ENCODE measurements around the gene JMJD6.

JMJD6 gene

DNA sequence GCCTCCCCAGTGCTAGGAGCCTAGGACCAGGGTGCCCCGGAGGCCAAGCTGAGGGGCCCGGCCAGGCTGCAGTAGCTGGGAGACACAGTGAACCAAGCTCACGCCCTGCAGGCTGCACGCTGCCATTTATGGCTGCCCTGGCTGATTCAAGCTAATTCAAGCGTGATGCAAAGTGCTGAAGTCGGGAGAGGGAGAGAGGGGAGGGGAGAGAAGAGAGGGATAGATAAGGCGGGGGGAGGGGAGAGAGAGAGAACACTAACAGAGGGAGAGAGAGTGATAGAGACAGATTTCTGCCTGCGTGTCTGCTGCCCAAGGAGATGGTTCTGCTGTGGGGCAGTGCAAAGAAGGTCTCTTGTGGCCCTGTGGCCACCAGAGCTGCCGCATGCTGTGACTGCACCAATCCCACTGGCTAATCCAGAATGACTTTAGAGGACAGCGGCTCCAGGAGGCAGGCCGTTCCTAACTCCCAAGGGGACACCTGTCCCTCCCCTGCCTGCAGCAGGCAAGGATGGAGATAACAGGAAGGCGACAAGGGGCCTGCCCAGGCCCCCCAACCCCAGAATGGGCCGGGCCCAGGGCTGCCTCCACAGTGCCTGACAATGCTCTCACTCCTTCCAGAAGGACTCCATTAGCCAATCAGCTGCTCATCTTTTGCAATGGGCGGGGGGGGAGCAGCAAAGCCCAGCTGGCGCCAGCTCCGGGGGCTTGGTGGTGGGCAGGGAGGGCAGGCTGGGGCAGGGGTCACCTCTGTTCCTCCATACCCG is 28.5 kb downstream of the JMJD6 start:
- DNase-seq, result no peak

DNA sequence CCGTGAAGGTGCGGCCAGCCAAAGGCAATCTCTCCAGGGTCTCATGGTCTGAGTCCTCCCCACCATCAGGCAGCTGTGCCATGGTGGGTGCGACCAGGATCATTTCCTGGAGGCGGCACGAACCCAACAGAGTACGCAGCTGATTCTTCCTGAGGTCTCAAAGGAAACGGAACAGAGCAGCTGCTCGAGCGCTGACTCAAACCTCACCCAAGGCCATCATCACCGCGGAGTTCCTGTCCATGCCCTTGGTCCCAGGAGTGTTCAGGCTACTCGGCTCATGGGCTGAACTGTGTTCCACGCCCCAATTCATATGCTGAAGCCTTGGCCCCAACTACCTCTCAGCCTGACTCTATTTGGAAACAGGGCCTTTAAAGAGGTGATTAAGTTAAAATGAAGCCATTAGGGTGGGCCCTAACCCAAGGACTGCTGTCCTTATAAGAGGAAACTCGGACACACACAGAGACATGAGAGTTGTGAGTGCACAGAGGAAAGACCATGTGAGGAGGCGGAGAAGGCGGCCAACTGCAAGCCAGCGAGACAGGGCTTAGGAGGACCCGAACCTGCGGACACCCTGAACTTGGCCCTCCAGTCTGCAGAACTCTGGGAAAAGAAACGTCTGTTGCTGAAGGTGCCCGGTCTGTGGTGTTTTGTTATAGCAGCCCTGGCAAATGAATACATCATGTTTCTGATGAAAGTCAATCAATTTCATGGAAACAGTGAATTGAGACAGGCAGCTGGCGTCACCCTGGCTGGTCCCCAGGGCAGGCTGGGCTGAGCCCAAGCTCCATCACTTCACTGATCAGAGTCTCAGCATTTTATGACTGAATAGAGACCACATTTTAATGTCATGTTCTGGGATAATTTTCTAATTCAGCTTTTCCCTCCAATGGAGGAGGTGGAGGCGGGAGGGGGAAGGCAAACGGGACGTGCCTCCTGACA is 29.4 kb downstream of the JMJD6 start:
- DNase-seq, result no peak

DNA sequence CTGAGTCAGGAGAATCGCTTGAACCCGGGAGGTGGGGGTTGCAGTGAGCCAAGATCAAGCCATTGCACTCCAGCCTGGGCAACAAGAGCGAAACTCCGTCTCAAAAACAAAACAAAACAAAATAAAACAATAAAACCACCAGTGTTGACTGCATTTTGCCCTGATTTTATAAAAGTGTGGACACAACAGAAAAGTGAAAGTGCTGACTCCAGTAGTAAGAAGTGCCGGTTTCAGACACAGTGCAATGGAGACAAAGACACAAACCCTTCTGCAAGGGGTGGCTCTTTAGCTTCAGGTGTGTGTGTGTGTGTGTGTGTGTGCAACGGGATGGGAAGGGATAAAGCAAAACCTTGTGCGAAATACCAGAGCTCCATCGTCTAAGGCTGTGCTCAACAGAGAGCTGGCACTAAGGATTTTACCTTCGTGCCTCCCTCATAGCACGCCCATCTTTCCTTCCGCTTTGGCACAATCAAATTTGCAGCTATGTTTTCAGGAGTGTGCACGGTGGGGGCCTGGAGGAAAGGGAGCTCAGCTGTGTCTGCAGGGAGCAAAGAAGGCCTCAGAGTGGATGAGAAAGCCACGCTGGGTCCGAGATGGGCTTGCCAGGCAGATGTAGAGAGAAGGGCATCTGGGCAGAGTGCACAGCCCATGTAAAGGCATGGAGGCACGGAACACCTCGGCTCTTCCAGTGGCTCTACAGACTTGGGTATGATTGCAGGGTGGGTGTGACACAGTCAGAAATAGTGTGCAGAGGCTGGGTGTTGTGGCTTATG is 31.2 kb downstream of the JMJD6 start:
- DNase-seq, result no peak

DNA sequence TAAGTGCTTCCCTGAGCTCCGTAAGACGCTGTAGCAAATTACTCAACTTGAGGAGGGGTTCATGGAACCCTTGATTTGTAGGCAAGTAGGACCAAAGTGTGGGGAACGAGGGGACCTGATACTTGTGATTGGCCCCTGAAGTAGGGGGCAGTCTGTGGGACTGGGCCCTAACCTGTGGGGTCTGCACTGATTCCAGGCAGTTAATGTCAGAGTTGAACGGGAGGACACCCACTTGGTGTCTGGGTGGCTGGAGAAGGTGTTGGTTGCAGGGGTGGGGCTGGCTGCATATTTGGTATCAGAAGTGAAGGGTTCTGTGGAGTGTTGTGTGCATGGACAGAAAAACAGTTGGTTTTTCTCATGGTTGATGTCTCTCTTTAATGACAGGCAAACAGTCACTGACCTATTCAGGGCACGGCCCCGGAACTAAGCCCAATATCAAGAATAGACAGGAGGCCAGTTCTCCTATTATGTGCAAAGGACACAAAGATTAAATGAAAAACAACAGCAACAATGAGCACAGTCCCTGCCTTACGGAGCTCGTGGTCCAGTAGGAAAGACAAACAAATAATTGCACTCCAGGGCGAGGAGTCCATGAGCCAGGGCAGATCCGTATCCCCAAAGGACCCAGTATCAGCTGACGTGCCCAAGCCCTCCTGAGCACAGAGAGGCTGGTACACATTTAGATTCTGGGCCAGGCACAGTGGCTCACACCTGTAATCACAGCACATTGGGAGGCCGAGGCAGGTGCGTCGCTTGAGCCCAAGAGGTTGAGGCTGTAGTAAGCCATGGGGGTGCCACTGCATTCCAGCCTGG is 34.8 kb downstream of the JMJD6 start:
- DNase-seq, result no peak

DNA sequence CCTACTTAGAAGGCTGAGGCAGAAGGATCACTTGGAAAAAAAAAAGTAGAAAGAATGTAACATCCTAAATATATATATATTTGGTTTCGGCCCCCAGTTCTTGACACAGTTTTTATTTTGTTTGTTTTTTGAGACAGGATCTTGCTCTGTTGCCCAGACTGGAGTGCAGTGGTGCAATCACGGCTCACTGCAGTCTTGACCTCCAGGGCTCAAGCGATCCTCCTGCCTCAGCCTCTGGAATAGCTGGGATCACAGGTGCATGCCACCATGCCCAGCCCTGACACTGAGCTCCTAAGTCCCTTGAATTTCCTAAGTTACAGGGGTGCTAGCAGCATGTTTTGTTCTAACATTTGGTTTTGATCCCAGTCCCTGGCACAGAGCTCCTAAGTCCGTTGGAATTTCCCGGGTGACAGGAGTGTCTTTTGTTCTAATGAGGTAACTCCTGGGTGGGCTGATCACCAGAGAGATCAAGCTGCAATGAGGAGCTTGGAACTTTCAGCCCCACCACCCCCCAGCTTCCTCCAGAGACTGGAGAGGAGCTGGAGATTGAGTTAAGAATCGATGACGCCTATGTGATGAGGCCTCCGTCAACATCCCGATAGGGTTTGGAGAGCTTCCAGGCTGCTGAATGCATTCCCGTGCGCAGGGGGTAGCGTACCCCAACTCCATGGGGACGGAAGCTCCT is 35.7 kb downstream of the JMJD6 start:
- DNase-seq, result no peak

DNA sequence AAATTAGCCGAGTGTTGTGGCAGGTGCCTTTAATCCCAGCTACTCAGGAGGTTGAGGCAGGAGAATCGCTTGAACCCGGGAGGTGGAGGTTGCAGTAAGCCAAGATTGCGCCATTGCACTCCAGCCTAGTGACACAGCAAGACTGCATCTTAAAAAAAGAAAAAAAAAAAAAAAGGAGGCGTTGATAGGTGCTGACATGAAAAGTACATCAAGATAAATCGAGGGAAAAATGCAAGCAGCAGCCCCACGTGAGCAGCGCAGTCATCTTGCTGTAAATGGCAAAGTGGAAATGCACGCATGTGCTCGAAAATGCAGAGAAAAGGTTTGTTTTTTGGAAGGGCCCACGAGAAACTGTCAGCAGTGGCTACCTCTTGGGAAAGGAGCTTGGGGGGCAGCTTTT is 36.5 kb downstream of the JMJD6 start:
- no peak for DNase-seq

DNA sequence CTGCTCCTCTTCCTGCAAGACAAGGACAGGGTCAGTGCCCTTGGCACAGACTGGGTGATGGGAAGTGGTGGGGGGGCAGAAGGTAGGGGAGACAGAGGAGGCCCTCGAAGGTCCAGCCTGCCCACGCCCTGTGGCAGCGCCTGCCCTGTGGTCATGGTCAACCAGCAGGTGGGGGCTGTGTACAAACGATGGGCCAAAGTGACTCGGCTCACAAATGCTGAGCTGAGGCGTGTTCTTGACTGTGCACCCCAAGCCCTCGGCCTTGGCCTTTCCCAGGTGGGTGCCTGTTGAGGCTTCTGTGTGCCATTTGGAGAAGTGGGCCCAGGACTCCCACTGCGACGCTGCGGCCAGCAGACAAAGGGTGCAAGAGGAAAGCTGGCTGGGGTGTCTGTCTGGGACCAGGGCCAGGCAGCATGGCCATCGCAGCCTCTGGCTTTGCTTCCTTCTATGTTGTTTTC is 38.2 kb downstream of the JMJD6 start:
- DNase-seq, result no peak

DNA sequence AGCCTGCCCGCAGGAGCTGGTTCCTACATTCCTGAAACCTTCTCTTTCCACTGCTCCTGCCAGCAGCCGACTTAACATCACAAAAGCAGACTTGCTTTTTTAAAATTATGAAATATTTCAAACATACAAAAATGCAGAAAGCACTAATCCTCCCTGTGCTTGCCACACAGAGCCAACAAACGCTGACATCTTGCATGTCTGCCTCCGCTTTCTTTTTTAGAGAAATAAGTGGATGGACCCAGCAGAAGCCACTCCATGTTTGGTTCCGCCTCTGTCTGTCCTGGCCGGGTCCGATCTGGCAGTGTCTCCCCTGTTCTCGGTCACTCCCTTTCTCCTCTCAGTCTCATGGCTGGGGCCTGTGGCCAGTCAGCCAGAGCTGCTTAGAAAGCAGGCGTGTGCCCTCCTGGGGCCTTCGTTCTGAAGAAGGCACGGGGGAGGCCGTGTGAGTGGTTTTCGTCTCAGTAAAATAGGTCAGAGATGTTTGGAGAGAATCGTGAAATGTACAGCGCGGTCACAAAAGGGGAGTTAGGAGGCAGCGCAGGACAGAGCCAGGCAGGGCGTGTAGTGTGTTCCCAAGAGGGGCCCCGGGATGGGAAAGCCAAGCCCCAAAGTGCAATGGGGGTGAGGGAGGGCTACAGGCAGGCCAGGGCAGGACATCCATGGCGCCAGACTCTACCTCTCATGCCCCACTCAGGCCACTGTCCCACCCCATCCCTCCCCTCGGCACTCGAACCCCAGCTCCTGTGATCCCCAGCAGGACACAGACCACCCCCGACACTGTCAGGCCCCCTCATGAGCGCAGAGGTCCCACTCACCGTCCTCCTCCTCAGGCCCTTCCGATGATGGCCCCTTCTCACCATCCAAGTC is 38.9 kb downstream of the JMJD6 start:
- no peak for DNase-seq

DNA sequence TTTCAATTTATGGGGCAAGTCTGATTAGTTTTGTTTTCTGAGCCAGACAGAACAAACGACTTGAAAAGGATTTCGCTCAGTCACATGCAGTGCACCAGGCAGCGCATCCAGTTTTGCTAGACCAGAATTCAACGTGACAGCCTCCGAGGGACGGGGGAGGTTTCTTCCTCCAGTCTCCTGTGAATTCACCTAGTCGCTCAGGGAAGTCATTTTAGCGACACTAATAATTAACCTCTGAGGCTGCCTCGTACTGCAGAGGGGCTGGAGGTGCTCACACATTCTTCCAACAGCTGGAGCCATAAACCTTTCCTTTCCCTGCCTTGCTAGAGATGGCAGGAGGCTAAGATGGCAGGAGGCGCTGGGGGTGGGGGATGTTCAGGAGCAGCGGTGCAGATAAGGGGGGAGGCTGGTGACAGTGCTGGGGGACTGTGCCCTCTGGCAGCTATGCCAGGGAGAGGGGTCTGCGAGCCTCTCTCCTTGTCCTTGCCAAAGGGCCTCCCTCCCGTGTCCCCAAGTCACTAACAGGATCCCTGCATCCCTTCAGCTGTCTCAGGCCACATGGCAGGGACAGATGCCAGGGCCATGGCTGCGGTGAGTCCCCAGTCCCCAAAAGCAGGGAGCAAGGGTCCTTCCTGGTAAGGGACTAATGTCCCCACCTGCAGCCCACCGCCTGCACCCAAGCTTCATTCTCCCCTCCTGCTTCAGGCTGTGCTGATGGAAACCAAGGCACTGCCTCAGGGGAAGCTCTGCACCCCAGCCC is 39.7 kb downstream of the JMJD6 start:
- no peak for DNase-seq

DNA sequence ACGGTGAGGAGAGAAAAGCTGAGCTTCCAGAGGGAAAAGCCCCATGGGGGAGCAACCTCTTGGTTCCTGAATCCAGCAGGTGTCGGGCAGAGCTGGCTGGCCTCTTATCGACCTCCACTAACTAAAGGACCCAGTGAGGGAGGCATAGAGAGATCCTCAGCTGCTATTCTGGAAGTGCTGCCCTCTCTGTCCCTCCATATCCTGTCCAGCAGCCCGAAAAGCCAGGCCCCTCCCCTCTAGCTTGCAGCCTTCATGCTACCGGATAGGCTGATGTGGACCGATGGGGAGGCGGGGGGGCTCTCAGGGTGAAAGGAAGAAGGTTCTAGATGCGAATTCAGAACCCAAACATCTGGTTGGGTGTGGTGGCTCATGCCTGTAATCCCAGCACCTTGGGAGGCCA is 40.6 kb downstream of the JMJD6 start:
- DNase-seq, result no peak

DNA sequence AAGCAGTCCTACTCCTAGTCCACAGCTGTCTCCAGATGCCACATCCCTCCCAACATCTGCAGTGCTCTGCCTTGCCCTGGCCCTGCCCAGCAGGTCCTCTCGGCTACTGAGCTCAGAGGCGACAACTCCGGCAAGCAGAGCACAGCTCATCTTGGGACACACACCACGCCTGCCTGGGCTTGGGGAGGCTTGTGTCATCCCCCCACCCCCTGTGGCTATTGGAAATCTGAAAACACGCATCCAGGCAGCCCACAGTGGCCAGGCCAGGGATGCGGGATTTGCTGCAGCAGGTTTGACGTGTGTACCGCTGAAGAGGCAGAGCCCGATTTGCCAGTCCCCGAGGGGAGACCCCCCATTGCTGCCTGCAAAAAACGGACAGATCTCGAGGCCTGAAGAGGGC is 41.0 kb downstream of the JMJD6 start:
- DNase-seq, result no peak

DNA sequence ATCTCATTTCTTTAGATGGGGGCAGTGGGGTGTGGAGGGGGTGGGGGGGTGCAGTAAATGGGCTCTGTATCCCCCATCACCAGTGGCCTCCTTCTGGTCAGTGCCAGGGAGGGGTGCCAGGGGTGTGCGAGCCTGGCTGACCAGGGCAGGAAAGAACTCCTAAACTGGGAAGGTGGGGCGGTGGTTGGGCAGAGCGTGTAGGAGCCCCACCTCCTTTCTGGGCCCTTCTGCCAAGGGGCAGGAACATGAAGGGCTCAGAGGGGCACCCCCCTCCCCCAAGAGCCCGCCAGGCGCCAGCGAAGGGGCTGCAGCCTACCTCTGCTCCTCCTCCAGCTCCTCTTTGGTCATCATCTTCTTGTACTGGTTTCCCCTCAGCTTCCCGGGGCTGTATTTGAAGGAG is 41.6 kb downstream of the JMJD6 start:
- no peak for DNase-seq

DNA sequence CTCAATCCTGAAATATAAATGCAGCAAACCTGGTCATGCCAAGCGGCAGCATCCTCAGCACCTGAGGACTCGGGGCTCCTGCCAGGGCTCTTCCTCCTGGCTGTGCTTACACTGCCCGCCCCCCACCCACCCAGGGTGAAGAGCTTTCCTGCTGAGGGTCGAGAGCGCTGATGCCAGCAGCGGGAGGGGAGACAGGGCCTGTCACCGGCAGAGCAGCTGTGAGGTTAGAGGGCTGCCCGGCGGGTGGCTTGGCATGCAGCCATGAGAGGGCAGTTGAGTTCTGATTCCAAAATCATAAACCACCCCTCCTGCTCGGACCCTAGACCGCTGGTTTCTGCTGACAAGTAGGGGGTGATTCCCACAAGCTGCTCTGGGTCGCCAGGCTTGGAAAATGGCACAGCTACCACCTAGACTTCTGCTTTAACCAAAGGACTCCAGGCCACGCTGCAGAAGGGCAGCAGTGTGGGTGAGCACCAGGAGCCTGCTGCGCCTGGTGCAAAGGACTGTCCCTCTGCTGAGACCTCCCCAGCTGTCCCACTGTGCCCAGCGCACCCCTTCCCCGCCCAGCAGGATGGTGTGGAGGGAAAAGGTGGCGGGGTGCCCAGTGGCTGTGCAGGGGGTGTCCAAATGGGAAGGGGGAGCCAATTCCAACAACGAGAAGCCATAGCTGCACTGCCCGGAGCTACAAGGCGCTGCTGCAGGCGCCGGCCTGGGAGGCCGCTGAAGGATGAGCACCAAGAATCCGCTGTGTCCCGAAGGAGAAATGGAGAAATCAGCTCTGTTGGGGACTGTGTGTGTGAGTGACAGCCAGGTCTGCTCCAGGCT is 42.3 kb downstream of the JMJD6 start:
- no peak for DNase-seq

DNA sequence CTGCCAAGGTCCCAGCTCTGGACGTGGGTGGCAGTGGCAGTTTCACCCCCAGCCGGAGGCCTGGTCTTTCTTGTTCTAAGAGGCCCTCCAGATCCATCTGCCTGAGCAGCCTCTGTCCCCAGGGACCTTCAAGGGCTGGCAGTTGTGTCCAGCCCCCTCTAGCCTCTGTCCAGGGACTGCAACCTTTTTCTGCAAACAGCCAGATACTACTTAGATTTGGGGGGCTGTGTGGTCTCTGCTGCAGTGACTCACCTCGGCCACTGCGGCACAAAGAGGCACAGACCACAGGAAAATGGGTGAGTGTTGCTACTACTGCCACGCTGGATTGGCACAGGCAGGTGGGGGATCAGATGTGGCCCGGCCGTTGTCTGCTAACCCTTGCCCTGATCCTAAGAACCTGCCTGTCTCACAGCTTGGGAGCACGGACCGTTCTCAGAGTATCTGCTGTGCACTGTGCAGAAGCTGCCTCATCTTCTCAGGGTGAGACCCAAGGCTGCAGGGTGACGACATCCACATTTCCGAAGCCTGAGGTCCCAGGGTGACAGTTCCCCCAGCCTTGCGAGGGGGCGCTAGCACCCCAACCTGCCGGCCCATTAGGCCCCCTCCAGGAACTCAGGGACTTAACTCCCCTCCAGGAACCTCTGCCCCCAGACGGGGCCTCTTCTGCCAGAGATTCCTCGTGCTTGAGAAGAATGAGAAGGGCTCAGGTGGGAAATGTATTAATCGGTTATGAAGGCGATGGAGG is 43.2 kb downstream of the JMJD6 start:
- DNase-seq, result no peak

DNA sequence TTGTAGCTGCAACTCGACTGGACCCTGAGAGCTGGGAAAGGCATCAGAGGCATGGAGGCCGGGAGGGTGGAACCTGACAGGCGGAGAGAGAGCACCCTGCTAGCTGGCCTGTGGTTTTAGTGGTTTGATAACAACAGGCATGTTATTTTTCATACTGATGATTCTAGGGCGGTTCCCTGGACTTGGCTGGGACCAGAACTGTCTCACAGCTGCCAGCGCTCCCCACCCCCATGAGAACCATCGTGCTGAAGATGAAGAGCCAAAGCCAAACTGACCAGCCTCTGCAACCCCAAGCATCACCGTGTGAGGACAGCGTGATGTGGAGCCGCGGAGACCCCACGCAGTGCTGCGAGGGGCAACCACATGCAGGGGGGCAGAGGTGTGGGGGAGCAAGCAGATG is 44.1 kb downstream of the JMJD6 start:
- no peak for DNase-seq

DNA sequence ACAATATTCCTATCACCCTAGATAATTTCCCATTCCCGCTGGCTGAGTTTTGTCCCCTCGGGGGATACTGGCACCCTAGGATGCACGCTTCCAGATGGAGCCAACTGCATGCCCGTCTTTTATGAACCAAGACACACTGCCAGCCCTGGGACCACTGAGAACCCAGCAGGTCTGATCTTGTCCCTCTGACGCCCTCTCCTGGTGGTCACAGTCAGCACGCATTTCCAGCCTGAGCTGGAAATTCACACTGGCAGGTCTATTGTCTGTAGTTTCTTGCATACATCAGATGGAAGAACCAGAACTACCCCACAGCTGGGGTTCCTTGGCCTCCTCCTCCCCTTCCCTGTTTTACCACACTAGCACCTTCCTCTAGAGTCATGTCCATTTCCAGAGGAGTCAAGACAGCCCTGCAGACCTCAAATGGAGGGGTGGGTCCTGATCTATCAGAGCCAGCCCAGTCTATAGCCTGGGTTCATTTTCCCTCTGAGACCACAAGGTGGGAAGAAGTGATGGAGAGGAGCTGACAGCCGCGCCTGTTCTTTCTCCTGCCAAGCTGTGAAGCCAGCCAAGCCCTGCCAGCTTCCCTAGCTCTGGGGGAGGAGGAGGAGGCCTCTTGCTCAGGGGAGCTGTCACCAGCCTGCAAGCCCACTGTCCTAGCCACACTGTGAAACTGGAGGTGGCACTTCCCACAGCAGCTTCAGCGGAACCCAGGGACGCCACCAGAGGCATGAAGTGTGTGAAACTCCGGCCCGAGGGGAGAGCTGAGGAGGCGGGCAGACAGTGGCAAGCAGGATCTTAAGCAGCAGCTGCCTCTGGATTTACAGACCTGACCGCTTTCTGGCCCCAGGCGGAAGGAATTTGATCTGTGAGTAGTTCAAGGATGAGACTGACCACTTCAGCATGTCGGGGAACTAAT is 44.9 kb downstream of the JMJD6 start:
- DNase-seq, result peak; percentile 26 to 68 (median 52)

DNA sequence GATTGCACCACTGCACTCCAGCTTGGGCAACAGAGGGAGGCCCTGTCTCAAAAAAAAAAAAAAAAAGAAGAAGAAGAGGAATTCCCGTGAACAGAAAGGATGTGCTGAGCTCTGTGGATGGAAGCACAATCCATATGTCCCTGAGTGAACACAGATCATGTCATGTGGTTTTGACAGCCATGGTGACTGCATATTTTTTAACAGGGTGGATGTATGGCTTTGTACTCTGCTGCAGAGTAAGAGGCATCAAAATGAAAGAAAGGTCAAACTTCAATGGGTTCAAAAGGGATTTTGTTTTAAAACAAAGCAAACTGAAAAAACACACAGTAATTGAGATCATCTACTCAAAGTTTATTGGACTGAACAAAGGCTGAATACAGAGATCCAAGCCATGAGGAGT is 47.2 kb downstream of the JMJD6 start:
- DNase-seq, result no peak

All from T-helper 1 cell (primary cell).